GM15510 (cell line): ENCODE results near the gene NOVA2.

Experiments
- POLR2A ChIP-seq: IDR thresholded peaks from 3 replicates; pipeline ENCODE4 v1.6.1; 2011; ENCODE audit warnings: borderline replicate concordance; ENCODE audit not compliant: insufficient read length; ENCODE audit errors: extremely low read depth

Gene NOVA2

GRCh38 chr19:45990113-45990728 is 16.6 kb upstream of the NOVA2 start:
- no peak for TF ChIP-seq POLR2A

- no peak for TF ChIP-seq POLR2A
Observed at GRCh38 chr19:45985321-45985720, 11.7 kb upstream of the NOVA2 start.

- no peak for TF ChIP-seq POLR2A
Observed at GRCh38 chr19:45981350-45981749, 7.7 kb upstream of the NOVA2 start.

GRCh38 chr19:45978156-45978555 is 4.5 kb upstream of the NOVA2 start:
- TF ChIP-seq POLR2A, result no peak

- TF ChIP-seq POLR2A, result no peak
Observed at GRCh38 chr19:45976178-45976577, 2.5 kb upstream of the NOVA2 start.

- TF ChIP-seq POLR2A, result no peak
Observed at GRCh38 chr19:45975306-45976070, 1.8 kb upstream of the NOVA2 start.

- no peak for TF ChIP-seq POLR2A
Observed at GRCh38 chr19:45972947-45973540, 621 bp downstream of the NOVA2 start.

GRCh38 chr19:45972081-45972946 is 1.4 kb downstream of the NOVA2 start:
- TF ChIP-seq POLR2A, result no peak

- no peak for TF ChIP-seq POLR2A
Observed at GRCh38 chr19:45971260-45971902, 2.3 kb downstream of the NOVA2 start.

- TF ChIP-seq POLR2A, result no peak
Observed at GRCh38 chr19:45969676-45970075, 4.0 kb downstream of the NOVA2 start.

GRCh38 chr19:45968626-45969025 is 5.0 kb downstream of the NOVA2 start:
- no peak for TF ChIP-seq POLR2A

GRCh38 chr19:45967246-45967645 is 6.4 kb downstream of the NOVA2 start:
- TF ChIP-seq POLR2A, result no peak

- no peak for TF ChIP-seq POLR2A
Observed at GRCh38 chr19:45962021-45962420, 11.6 kb downstream of the NOVA2 start.

GRCh38 chr19:45960595-45961235 is 12.9 kb downstream of the NOVA2 start:
- no peak for TF ChIP-seq POLR2A

GRCh38 chr19:45959517-45960025 is 14.1 kb downstream of the NOVA2 start:
- no peak for TF ChIP-seq POLR2A
